HEK293 (cell line): ENCODE data around the gene SLC35D1.

Experiments
- ZNF138 ChIP-seq: fragments of 450-650 bp; formaldehyde crosslinking; IDR thresholded peaks from 2 replicates; pipeline ENCODE4 v1.5.1; 2016; ENCODE audit warnings: missing biosample characterization, missing genetic modification characterization, borderline replicate concordance
- ZNF174 ChIP-seq: fragments of 450-650 bp; formaldehyde crosslinking; IDR thresholded peaks from 2 replicates; pipeline ENCODE4 v1.5.0; 2017; ENCODE audit warnings: missing biosample characterization, mild to moderate bottlenecking, missing genetic modification characterization
- TF ChIP-seq, protein P1 (sequence below): fragments of 450-650 bp; formaldehyde crosslinking; optimal IDR thresholded peaks from 2 replicates; pipeline ENCODE3; 2016; ENCODE audit warnings: missing biosample characterization, mild to moderate bottlenecking, missing genetic modification characterization
- TF ChIP-seq, protein P2 (sequence below): fragments of 450-650 bp; formaldehyde crosslinking; IDR thresholded peaks from 2 replicates; pipeline ENCODE4 v1.5.1; 2016; ENCODE audit warnings: missing biosample characterization, missing genetic modification characterization

DNA sequence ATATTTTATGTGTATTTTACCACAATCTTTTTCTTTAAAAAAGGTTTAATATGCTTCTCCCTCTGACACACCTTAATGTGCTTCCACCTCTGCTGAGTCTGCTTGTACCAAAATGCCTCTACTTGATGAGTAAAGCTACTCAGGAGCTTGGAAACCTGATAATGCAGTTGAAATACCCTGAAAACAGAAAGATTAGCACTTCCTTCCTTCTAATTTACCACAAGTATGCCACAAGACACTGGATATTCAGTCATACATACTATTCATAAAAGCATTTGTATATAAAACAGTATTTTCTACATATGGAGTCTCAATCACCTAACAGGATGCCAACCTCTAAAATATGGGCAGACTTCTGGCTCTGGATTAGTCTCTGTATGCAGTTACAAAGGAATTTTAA, 55.0 kb downstream of the SLC35D1 start:
- TF ChIP-seq, protein P1, sequence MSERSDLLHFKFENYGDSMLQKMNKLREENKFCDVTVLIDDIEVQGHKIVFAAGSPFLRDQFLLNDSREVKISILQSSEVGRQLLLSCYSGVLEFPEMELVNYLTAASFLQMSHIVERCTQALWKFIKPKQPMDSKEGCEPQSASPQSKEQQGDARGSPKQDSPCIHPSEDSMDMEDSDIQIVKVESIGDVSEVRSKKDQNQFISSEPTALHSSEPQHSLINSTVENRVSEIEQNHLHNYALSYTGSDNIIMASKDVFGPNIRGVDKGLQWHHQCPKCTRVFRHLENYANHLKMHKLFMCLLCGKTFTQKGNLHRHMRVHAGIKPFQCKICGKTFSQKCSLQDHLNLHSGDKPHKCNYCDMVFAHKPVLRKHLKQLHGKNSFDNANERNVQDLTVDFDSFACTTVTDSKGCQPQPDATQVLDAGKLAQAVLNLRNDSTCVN (tag by site-specific recombination): no peak
- TF ChIP-seq, protein P2, sequence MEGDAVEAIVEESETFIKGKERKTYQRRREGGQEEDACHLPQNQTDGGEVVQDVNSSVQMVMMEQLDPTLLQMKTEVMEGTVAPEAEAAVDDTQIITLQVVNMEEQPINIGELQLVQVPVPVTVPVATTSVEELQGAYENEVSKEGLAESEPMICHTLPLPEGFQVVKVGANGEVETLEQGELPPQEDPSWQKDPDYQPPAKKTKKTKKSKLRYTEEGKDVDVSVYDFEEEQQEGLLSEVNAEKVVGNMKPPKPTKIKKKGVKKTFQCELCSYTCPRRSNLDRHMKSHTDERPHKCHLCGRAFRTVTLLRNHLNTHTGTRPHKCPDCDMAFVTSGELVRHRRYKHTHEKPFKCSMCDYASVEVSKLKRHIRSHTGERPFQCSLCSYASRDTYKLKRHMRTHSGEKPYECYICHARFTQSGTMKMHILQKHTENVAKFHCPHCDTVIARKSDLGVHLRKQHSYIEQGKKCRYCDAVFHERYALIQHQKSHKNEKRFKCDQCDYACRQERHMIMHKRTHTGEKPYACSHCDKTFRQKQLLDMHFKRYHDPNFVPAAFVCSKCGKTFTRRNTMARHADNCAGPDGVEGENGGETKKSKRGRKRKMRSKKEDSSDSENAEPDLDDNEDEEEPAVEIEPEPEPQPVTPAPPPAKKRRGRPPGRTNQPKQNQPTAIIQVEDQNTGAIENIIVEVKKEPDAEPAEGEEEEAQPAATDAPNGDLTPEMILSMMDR: no peak
- TF ChIP-seq ZNF174 (tag by site-specific recombination) (no peak), ZNF138 (no peak)
